Smooth muscle cell (in vitro differentiated cells): Measurements from ENCODE around the gene SH3PXD2B. TPM values are rescaled to one million over a fixed set of nuclear protein-coding genes. Genes with fewer than 3 reads are reported as not detected.

Experiments
- DNase-seq: peaks from one replicate; lab custom pipeline; 2025; ENCODE audit not compliant: unreplicated experiment; lab: John Stamatoyannopoulos, UW
- H2AFZ ChIP-seq: fragments of 200-600 bp; sonication (generic); 2 replicates; pipeline ENCODE4 v1.6.0; 2016; ENCODE audit warnings: antibody characterized with exemption, low read depth, mild to moderate bottlenecking
- H3F3A ChIP-seq: fragments of 200-600 bp; sonication (generic); 2 replicates; pipeline ENCODE4 v1.6.0; 2017; ENCODE audit warnings: antibody characterized with exemption, low read depth
- H3K27ac ChIP-seq: fragments of 200-600 bp; sonication (generic); 2 replicates; pipeline ENCODE4 v1.5.1; 2016; ENCODE audit warnings: low read depth, mild to moderate bottlenecking
- H3K27me3 ChIP-seq: fragments of 200-600 bp; sonication (generic); 2 replicates; pipeline ENCODE4 v1.6.1; 2016; ENCODE audit warnings: low read depth, mild to moderate bottlenecking
- H3K36me3 ChIP-seq: fragments of 200-600 bp; sonication (generic); 2 replicates; pipeline ENCODE4 v1.5.1; 2016; ENCODE audit warnings: low read depth
- H3K4me1 ChIP-seq: fragments of 200-600 bp; sonication (generic); 2 replicates; pipeline ENCODE4 v1.5.1; 2016; ENCODE audit warnings: low read depth
- H3K4me2 ChIP-seq: fragments of 200-600 bp; sonication (generic); 2 replicates; pipeline ENCODE4 v1.6.0; 2016; ENCODE audit warnings: mild to moderate bottlenecking
- H3K4me3 ChIP-seq: fragments of 200-600 bp; sonication (generic); 2 replicates; pipeline ENCODE4 v1.5.1; 2016; ENCODE audit warnings: mild to moderate bottlenecking
- H3K79me2 ChIP-seq: fragments of 200-600 bp; sonication (generic); 2 replicates; pipeline ENCODE4 v1.6.0; 2016; ENCODE audit warnings: low read depth, mild to moderate bottlenecking
- H3K9ac ChIP-seq: fragments of 200-600 bp; sonication (generic); 2 replicates; pipeline ENCODE4 v1.6.0; 2016; ENCODE audit warnings: low read depth
- H3K9me3 ChIP-seq: fragments of 200-600 bp; sonication (generic); replicated peaks from 2 replicates; pipeline ENCODE4 v1.5.1; 2016; ENCODE audit warnings: low read depth
- H4K20me1 ChIP-seq: fragments of 200-600 bp; sonication (generic); 2 replicates; pipeline ENCODE4 v1.6.0; 2016; ENCODE audit warnings: low read depth
- WGBS: methylation state at CpG from one replicate; pipeline ENCODE4 v1.1.7; 2016; ENCODE audit warnings: low lambda C conversion rate; 5-methylcytosine and 5-hydroxymethylcytosine counted together
- polyA plus RNA-seq: library from polyadenylated mRNA; unstranded; fragments of >200 nt; fragmentation: Nextera tagmentation; extraction: Ambion mirVana; gene quantifications from 2 replicates; pipeline ENCODE4 v1.2.1, GENCODE V29; 2016
- total RNA-seq: library from RNA; depleted of rRNA; stranded (reverse); fragments of >200 nt; gene quantifications from 2 replicates; pipeline ENCODE4 v1.2.3, GENCODE V29; 2014
- TF ChIP-seq, protein P1 (sequence below): fragments of 200-600 bp; sonication (generic); IDR thresholded peaks from 2 replicates; pipeline ENCODE4 v1.5.1; 2017; ENCODE audit warnings: borderline replicate concordance, mild to moderate bottlenecking, antibody characterized with exemption; ENCODE audit not compliant: insufficient read depth, poor library complexity, severe bottlenecking

SH3PXD2B gene
- total and polyA plus RNA-seq, 2 experiments from 2014 or later, result 36.5 to 39.4 TPM

- Histone ChIP-seq H3K79me2 (peaks cover 73% of the 10 kb centered on the region), H4K20me1 (peaks cover 100% of the 10 kb centered on the region), H3K4me2 (no peak overlapping the region)
Observed at GRCh38 chr5:172426086-172426485, 28.2 kb downstream of the SH3PXD2B start.

GRCh38 chr5:172425402-172425801 is 28.9 kb downstream of the SH3PXD2B start:
- TF ChIP-seq, protein P1, sequence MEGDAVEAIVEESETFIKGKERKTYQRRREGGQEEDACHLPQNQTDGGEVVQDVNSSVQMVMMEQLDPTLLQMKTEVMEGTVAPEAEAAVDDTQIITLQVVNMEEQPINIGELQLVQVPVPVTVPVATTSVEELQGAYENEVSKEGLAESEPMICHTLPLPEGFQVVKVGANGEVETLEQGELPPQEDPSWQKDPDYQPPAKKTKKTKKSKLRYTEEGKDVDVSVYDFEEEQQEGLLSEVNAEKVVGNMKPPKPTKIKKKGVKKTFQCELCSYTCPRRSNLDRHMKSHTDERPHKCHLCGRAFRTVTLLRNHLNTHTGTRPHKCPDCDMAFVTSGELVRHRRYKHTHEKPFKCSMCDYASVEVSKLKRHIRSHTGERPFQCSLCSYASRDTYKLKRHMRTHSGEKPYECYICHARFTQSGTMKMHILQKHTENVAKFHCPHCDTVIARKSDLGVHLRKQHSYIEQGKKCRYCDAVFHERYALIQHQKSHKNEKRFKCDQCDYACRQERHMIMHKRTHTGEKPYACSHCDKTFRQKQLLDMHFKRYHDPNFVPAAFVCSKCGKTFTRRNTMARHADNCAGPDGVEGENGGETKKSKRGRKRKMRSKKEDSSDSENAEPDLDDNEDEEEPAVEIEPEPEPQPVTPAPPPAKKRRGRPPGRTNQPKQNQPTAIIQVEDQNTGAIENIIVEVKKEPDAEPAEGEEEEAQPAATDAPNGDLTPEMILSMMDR, result no peak
- no peak overlapping the region for H3K9ac ChIP-seq
- H3K4me2 ChIP-seq, result no peak overlapping the region
- H3K27ac ChIP-seq, result no peak overlapping the region
- H4K20me1 ChIP-seq, result peaks cover 100% of the 10 kb centered on the region
- 80% methylated on average over 12 of the region's 12 CpGs for WGBS
- H3K27me3 ChIP-seq, result no peaks in the 10 kb centered on the region
- DNase-seq, result no peak
- peaks cover 66% of the 10 kb centered on the region for H3K79me2 ChIP-seq
- no peak overlapping the region for H3K4me3 ChIP-seq
- peaks cover 5% of the 10 kb centered on the region for H3K4me1 ChIP-seq
- no peaks in the 10 kb centered on the region for H3K36me3 ChIP-seq
- H3K9me3 ChIP-seq, result no peaks in the 10 kb centered on the region
- H2AFZ ChIP-seq, result no peak overlapping the region
- H3F3A ChIP-seq, result peaks cover 11% of the 10 kb centered on the region

More at GRCh38 chr5:172426086-172426485, 28.2 kb downstream of the SH3PXD2B start:
- Histone ChIP-seq H2AFZ (no peak overlapping the region), H3K36me3 (no peaks in the 10 kb centered on the region), H3F3A (peaks cover 15% of the 10 kb centered on the region), H3K9ac (no peak overlapping the region), H3K4me1 (peaks cover 5% of the 10 kb centered on the region), H3K27ac (peak overlapping the region; percentile 44), H3K4me3 (no peak overlapping the region), H3K9me3 (no peaks in the 10 kb centered on the region), H3K27me3 (no peaks in the 10 kb centered on the region)
- TF ChIP-seq, protein P1, result no peak
- 82% methylated on average over 7 of the region's 7 CpGs for WGBS
- no peak for DNase-seq

- no peaks in the 10 kb centered on the region for H3K36me3 ChIP-seq
- H2AFZ ChIP-seq, result no peak overlapping the region
- H3K27ac ChIP-seq, result no peak overlapping the region
- no peak overlapping the region for H3K9ac ChIP-seq
- H3K4me2 ChIP-seq, result no peak overlapping the region
- H4K20me1 ChIP-seq, result peaks cover 100% of the 10 kb centered on the region
- no peaks in the 10 kb centered on the region for H3K27me3 ChIP-seq
- H3K9me3 ChIP-seq, result no peaks in the 10 kb centered on the region
- TF ChIP-seq, protein P1, result no peak
- H3K4me1 ChIP-seq, result peaks cover 4% of the 10 kb centered on the region
- H3K4me3 ChIP-seq, result no peak overlapping the region
- peaks cover 63% of the 10 kb centered on the region for H3K79me2 ChIP-seq
- DNase-seq, result no peak
- over 99% methylated on average over 6 of the region's 6 CpGs for WGBS
- H3F3A ChIP-seq, result peaks cover 5% of the 10 kb centered on the region
Observed at GRCh38 chr5:172424808-172425207, 29.5 kb downstream of the SH3PXD2B start.

GRCh38 chr5:172424111-172424490 is 30.2 kb downstream of the SH3PXD2B start:
- Histone ChIP-seq H3K9ac (no peak overlapping the region), H3K4me3 (no peak overlapping the region), H3K27ac (peak overlapping the region; percentile 4), H3K4me1 (no peaks in the 10 kb centered on the region), H3K27me3 (no peaks in the 10 kb centered on the region), H3K9me3 (no peaks in the 10 kb centered on the region), H3K36me3 (no peaks in the 10 kb centered on the region), H3K4me2 (no peak overlapping the region), H3K79me2 (peaks cover 62% of the 10 kb centered on the region), H4K20me1 (peaks cover 100% of the 10 kb centered on the region), H3F3A (peaks cover 3% of the 10 kb centered on the region), H2AFZ (no peak overlapping the region)
- WGBS, result 94% methylated on average over 3 of the region's 3 CpGs
- no peak for DNase-seq
- TF ChIP-seq, protein P1, result no peak
